Activated naive CD8-positive, alpha-beta T cell treated with anti-CD3 and anti-CD28 coated beads for 36 hours (primary cell): ENCODE results near the gene ARRB1. TPM values are rescaled to one million over a fixed set of nuclear protein-coding genes. Genes with fewer than 3 reads are reported as not detected.

Source experiments
- DNase-seq: peaks from one replicate; pipeline ENCODE4 v3.0.0; 2021
- H3K27ac Mint-ChIP-seq: one replicate; pipeline ENCODE4 v1.8.0; 2022; ENCODE audit warnings: mild to moderate bottlenecking, moderate library complexity, mixed read lengths
- H3K27me3 Mint-ChIP-seq: one replicate; pipeline ENCODE4 v1.8.0; 2022; ENCODE audit warnings: mild to moderate bottlenecking, mixed read lengths
- H3K36me3 Mint-ChIP-seq: one replicate; pipeline ENCODE4 v1.8.0; 2021; ENCODE audit warnings: mild to moderate bottlenecking, mixed read lengths
- H3K4me1 Mint-ChIP-seq: one replicate; pipeline ENCODE4 v1.8.0; 2021; ENCODE audit warnings: mixed read lengths
- H3K4me3 Mint-ChIP-seq: one replicate; pipeline ENCODE4 v1.8.0; 2022; ENCODE audit warnings: mild to moderate bottlenecking, moderate library complexity, mixed read lengths
- H3K9me3 Mint-ChIP-seq: one replicate; pipeline ENCODE4 v1.8.0; 2022; ENCODE audit warnings: mixed read lengths
- total RNA-seq, 2 experiments: library from RNA; stranded (reverse); gene quantifications; one replicate each; pipeline ENCODE4 v1.2.3, GENCODE V29; 2021

ARRB1 gene
- total RNA-seq = 10 to 100 TPM; 25.6 to 26.3 TPM

DNA sequence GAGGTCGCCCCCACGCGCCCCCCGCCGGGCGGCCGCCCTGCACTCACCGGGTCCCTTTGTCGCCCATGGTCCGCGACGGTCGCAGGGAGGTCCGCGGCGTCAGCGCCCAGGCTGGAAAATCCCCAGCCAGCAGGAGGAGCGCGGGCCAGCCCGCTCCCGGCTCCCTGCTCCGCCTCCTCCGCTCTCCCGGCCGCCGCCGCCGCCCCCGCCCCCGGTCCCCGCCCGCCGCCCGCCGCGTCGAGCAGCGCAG, at the start of gene ARRB1:
TSS of gene ARRB1 (minus strand) at position 121 of the 250 bp plus-strand sequence. CDS start at position 67, 54 bp downstream.
- H3K4me1 Mint-ChIP-seq = peaks cover 55% of the 10 kb centered on the region
- no peak for DNase-seq
- H3K27me3 Mint-ChIP-seq = no peaks in the 10 kb centered on the region
- H3K9me3 Mint-ChIP-seq = no peaks in the 10 kb centered on the region
- H3K27ac Mint-ChIP-seq = peak within 1 kb of the TSS; percentile 88
- H3K4me3 Mint-ChIP-seq = peak within 1 kb of the TSS; percentile 85
- peaks cover 4% of the 10 kb centered on the region for H3K36me3 Mint-ChIP-seq

- H3K27me3 Mint-ChIP-seq = peaks cover 4% of the 10 kb centered on the region
- H3K4me3 Mint-ChIP-seq = peak overlapping the region; percentile 94
- peak overlapping the region; percentile 97 for H3K27ac Mint-ChIP-seq
- H3K36me3 Mint-ChIP-seq = peaks cover 57% of the 10 kb centered on the region
- no peaks in the 10 kb centered on the region for H3K9me3 Mint-ChIP-seq
- no peak for DNase-seq
- H3K4me1 Mint-ChIP-seq = peaks cover 40% of the 10 kb centered on the region
These were observed 48.8 kb upstream of the ARRB1 start for GRCh38 chr11:75400146-75400865.

DNA sequence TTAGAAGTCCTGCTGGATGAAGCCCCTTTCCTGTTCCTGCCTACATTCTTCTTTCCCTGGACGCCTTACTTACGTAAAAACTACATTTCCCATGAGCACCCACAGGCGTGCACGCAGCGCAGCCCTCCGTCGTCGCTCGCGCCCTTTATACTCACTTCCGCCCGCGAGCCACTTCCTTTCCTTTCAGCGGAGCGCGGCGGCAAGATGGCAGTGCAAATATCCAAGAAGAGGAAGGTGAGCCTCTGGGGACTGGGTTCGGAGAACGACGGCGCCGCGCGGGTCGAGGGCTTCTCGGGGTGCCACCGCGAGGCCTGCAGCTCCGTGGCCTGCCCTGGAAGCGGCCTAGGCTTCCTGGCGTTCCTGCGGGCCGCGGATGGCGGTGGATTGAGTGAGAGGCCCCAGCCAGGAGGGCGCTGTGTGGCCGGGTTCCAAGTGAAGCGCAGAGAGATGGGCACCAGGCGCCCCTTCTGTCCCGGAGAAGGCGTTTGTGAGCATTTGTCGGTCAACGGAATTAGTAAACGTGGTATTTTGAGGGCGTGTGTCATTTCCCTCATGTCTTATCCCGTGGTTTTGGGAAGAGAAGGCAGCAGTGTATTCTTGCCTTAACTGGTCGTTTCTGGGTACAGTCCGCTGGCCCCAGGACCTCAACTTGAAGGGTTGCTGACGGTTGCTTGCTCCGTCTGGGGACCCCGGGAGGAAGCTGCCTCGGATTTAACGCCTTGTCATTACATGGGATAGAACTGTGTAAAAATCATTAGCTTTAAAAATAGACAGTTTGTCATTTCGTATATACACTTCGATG, 48.1 kb upstream of the ARRB1 start, which contains the start of gene RPS3:
TSS of gene RPS3 (plus strand) at position 175 of the 802 bp plus-strand sequence. CDS start at position 205, 30 bp downstream.
- peak; percentile 88 for DNase-seq
- Mint-ChIP-seq H3K36me3 (peaks cover 53% of the 10 kb centered on the region), H3K4me3 (peak within 1 kb of the TSS; percentile 94)

GRCh38 chr11:75398906-75399305, 47.4 kb upstream of the ARRB1 start:
- no peak for DNase-seq
- Mint-ChIP-seq H3K27ac (peak overlapping the region; percentile 97), H3K4me3 (peak overlapping the region; percentile 94), H3K27me3 (peaks cover 4% of the 10 kb centered on the region), H3K4me1 (peaks cover 34% of the 10 kb centered on the region), H3K9me3 (no peaks in the 10 kb centered on the region), H3K36me3 (peaks cover 47% of the 10 kb centered on the region)

More for the DNA sequence above, 48.1 kb upstream of the ARRB1 start, which contains the start of gene RPS3:
- Mint-ChIP-seq H3K27ac (peak within 1 kb of the TSS; percentile 97), H3K9me3 (no peaks in the 10 kb centered on the region), H3K4me1 (peaks cover 39% of the 10 kb centered on the region), H3K27me3 (peaks cover 4% of the 10 kb centered on the region)

DNA sequence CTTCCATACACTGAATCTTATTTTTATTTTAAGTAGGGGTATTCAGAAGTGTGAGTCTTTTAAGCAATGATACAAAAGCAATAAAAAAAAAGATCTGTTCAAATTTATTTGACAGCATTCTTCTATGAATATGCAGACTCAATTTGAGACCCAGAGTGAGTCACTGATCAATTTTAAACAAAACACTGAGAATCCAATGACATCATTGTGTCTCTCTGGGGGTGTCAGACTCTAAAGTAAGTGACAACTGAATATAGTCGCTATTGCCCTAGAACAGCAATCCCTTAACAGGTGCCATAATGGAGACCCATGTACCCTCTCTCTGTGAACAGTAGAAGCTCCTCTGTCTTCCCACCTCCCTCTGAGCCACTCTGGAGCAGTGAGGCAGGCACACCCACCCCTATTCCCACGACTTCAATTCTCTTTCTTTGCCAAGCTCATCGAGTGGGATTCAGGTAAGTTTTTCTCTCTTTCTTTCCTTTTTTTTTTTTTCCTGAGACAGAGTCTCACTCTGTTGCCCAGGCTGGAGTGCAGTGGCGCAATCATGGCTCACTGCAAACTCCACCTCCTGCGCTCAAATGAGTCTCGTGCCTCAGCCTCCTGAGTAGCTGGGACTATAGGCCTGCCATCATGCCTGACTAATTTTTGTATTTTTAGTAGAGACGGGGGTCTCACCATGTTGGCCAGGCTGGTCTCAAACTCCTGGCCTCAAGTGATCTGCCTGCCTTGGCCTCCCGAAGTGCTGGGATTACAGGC, 42.8 kb upstream of the ARRB1 start:
- peaks cover 6% of the 10 kb centered on the region for H3K4me1 Mint-ChIP-seq
- H3K27me3 Mint-ChIP-seq = peaks cover 1% of the 10 kb centered on the region
- H3K36me3 Mint-ChIP-seq = peaks cover under 1% of the 10 kb centered on the region
- H3K9me3 Mint-ChIP-seq = no peaks in the 10 kb centered on the region
- DNase-seq = no peak
- H3K27ac Mint-ChIP-seq = no peak overlapping the region
- no peak overlapping the region for H3K4me3 Mint-ChIP-seq

GRCh38 chr11:75389925-75390324, 38.5 kb upstream of the ARRB1 start:
- no peaks in the 10 kb centered on the region for H3K27me3 Mint-ChIP-seq
- no peak overlapping the region for H3K27ac Mint-ChIP-seq
- H3K4me1 Mint-ChIP-seq = peaks cover 2% of the 10 kb centered on the region
- no peaks in the 10 kb centered on the region for H3K36me3 Mint-ChIP-seq
- H3K4me3 Mint-ChIP-seq = no peak overlapping the region
- no peak for DNase-seq
- no peaks in the 10 kb centered on the region for H3K9me3 Mint-ChIP-seq

GRCh38 chr11:75389276-75389605, 37.8 kb upstream of the ARRB1 start:
- H3K36me3 Mint-ChIP-seq = no peaks in the 10 kb centered on the region
- H3K27ac Mint-ChIP-seq = no peak overlapping the region
- no peak overlapping the region for H3K4me3 Mint-ChIP-seq
- DNase-seq = no peak
- H3K27me3 Mint-ChIP-seq = no peaks in the 10 kb centered on the region
- no peaks in the 10 kb centered on the region for H3K9me3 Mint-ChIP-seq
- peaks cover 6% of the 10 kb centered on the region for H3K4me1 Mint-ChIP-seq

GRCh38 chr11:75388386-75389275, 37.2 kb upstream of the ARRB1 start:
- Mint-ChIP-seq H3K4me3 (no peak overlapping the region), H3K27me3 (no peaks in the 10 kb centered on the region), H3K9me3 (no peaks in the 10 kb centered on the region), H3K27ac (no peak overlapping the region), H3K36me3 (no peaks in the 10 kb centered on the region), H3K4me1 (peaks cover 9% of the 10 kb centered on the region)
- DNase-seq = peak; percentile 71

- Mint-ChIP-seq H3K4me1 (peaks cover 16% of the 10 kb centered on the region), H3K27ac (no peak overlapping the region), H3K9me3 (no peaks in the 10 kb centered on the region), H3K36me3 (no peaks in the 10 kb centered on the region), H3K4me3 (no peak overlapping the region), H3K27me3 (no peaks in the 10 kb centered on the region)
- DNase-seq = no peak
These were observed 36.4 kb upstream of the ARRB1 start for GRCh38 chr11:75387736-75388294.

DNA sequence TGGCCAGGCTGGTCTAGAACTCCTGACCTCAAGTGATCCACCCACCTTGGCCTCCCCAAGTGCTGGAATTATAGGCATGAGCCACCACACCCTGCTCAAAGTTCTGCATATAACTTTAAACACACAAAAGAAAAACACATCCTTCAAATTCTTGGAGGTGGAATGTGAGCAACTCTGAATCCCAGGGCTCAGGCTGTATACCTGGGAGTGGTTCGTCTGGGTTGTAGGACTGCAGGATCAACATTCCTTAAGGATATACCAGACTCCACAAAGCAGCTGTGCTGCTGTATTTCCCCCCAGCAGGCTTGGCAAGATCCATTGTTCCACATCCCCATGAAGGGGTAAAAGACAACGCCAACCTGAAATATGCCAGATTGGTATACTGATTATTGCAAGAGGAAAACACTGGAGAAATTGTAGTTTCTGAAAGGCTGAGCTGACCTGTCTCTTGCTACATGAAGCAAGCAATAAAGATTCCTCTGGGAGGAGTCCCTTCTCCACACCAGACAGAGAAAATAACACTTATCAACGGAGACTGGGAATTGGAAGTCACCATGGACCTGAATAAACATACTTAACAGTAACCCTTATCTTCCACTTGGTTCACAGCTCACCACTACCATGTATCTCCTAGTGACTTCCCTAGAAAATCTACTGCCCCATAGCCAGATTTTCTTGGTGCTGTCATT, 35.6 kb upstream of the ARRB1 start:
- DNase-seq = no peak
- no peaks in the 10 kb centered on the region for H3K9me3 Mint-ChIP-seq
- H3K27me3 Mint-ChIP-seq = no peaks in the 10 kb centered on the region
- no peak overlapping the region for H3K4me3 Mint-ChIP-seq
- no peaks in the 10 kb centered on the region for H3K36me3 Mint-ChIP-seq
- no peak overlapping the region for H3K27ac Mint-ChIP-seq
- H3K4me1 Mint-ChIP-seq = peaks cover 16% of the 10 kb centered on the region

DNA sequence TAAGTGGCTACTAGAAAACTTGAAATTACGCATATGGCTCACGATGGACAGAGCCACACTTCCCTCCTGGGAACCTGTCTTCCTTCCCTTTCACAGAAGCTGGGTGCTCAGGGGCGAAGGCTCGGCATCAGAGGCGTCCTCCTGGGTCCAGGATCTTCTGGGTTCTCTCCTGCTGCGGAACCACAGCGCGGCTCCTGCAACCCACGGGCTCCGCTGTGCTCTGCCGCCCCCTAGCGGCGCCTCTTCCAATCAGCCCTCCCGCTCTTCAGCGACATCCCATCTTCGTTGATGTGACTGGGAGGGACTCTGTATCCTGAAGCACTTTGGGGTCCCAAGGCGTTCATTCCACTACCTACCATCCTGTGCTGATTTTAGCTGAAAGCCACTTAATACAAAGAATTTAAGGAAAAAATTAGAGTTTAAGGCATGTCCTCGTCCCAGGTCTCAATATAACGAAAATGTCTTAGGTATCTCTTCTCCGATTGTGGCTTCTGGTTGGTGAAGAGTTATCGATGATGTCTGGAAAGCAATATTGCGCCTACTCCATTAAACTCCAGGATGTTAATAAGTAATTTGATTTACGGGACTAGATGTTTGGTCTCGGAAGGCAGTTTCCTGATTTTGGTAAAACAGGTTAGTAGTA, 33.1 kb upstream of the ARRB1 start:
- H3K27me3 Mint-ChIP-seq = no peaks in the 10 kb centered on the region
- peaks cover 16% of the 10 kb centered on the region for H3K4me1 Mint-ChIP-seq
- H3K4me3 Mint-ChIP-seq = peak overlapping the region; percentile 59
- H3K27ac Mint-ChIP-seq = peak overlapping the region; percentile 62
- peak; percentile 78 for DNase-seq
- no peaks in the 10 kb centered on the region for H3K36me3 Mint-ChIP-seq
- no peaks in the 10 kb centered on the region for H3K9me3 Mint-ChIP-seq

GRCh38 chr11:75383246-75383645, 31.8 kb upstream of the ARRB1 start:
- H3K36me3 Mint-ChIP-seq = no peaks in the 10 kb centered on the region
- H3K9me3 Mint-ChIP-seq = no peaks in the 10 kb centered on the region
- H3K27me3 Mint-ChIP-seq = no peaks in the 10 kb centered on the region
- peaks cover 16% of the 10 kb centered on the region for H3K4me1 Mint-ChIP-seq
- peak overlapping the region; percentile 23 for H3K27ac Mint-ChIP-seq
- no peak overlapping the region for H3K4me3 Mint-ChIP-seq
- DNase-seq = peak; percentile 24

DNA sequence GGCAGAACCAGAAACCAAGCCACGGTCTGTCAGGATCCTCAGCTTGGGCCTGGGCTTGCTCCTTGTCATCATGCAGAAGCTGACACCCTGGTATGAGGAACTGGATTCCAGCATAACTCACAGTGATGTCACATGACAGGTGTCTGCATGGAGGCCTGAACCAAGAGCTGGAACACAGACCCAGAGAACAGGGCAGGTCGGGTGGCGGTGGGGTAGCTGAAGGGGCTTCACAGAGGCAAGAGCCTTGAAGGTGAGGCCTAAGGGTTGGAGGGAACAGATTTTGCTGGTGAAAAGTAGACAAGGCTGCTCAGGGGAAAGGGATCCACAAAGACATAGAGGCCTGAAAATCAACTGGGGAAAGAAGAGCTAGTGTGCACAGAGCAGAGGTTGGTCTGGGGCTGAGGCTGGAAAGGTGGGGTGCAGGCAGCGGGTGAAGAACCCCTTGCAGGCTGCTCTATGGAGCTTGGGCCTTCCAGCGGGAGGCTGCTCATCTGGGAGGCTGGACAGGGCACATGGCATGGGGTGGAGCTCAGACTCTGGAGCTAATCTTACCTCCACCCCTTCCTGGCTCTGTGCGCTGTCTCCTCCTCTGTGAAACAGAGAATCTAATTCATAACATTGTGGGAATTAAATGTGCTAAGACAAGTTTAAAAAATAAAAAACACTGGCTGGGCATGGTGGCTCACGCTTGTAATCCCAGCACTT, 29.4 kb upstream of the ARRB1 start:
- H3K27me3 Mint-ChIP-seq = no peaks in the 10 kb centered on the region
- H3K27ac Mint-ChIP-seq = no peak overlapping the region
- H3K4me1 Mint-ChIP-seq = peaks cover 16% of the 10 kb centered on the region
- no peak overlapping the region for H3K4me3 Mint-ChIP-seq
- H3K9me3 Mint-ChIP-seq = no peaks in the 10 kb centered on the region
- no peaks in the 10 kb centered on the region for H3K36me3 Mint-ChIP-seq
- no peak for DNase-seq
